Activated naive CD8-positive, alpha-beta T cell treated with anti-CD3 and anti-CD28 coated beads, Interleukin-2, amount 50 U/mL, for 16 hours (primary cell): ENCODE measurements around the gene CDKAL1.
"Not testable (repeated sequence)": the region's sequence is repeated elsewhere in the genome, so short reads cannot be mapped to it uniquely, and the experiment has no call there.

Experiments used
- DNase-seq: peaks from one replicate; pipeline ENCODE4 v3.0.0-alpha.2; 2020; ENCODE audit warnings: low read depth, low spot score

Gene CDKAL1

GRCh38 chr6:21241231-21242130 lies 707.2 kb downstream of the CDKAL1 start:
- no peak for DNase-seq

- DNase-seq, result no peak
Observed at GRCh38 chr6:21244897-21245470, 710.7 kb downstream of the CDKAL1 start.

- no peak for DNase-seq
Observed at GRCh38 chr6:21245488-21245887, 711.2 kb downstream of the CDKAL1 start.

- no peak for DNase-seq
Observed at GRCh38 chr6:21246075-21246474, 711.8 kb downstream of the CDKAL1 start.

GRCh38 chr6:21254460-21254859 lies 720.2 kb downstream of the CDKAL1 start:
- DNase-seq, result not testable (repeated sequence)

GRCh38 chr6:21256197-21256596 lies 721.9 kb downstream of the CDKAL1 start:
- no peak for DNase-seq

- DNase-seq, result no peak
Observed at GRCh38 chr6:21257125-21257524, 722.9 kb downstream of the CDKAL1 start.

GRCh38 chr6:21258665-21259064 lies 724.4 kb downstream of the CDKAL1 start:
- no peak for DNase-seq

- no peak for DNase-seq
Observed at GRCh38 chr6:21259660-21260059, 725.4 kb downstream of the CDKAL1 start.

- DNase-seq, result no peak
Observed at GRCh38 chr6:21262504-21262903, 728.2 kb downstream of the CDKAL1 start.

GRCh38 chr6:21263531-21264287 lies 729.5 kb downstream of the CDKAL1 start:
- DNase-seq, result no peak

- DNase-seq, result no peak
Observed at GRCh38 chr6:21264288-21265033, 730.2 kb downstream of the CDKAL1 start.

- DNase-seq, result no peak
Observed at GRCh38 chr6:21265034-21265729, 730.9 kb downstream of the CDKAL1 start.

GRCh38 chr6:21265730-21266044 lies 731.4 kb downstream of the CDKAL1 start:
- DNase-seq, result no peak

GRCh38 chr6:21270636-21271201 lies 736.5 kb downstream of the CDKAL1 start:
- DNase-seq, result no peak

- DNase-seq, result no peak
Observed at GRCh38 chr6:21271428-21272155, 737.3 kb downstream of the CDKAL1 start.

- no peak for DNase-seq
Observed at GRCh38 chr6:21273451-21273850, 739.2 kb downstream of the CDKAL1 start.

GRCh38 chr6:21274851-21275250 lies 740.6 kb downstream of the CDKAL1 start:
- DNase-seq, result no peak

- no peak for DNase-seq
Observed at GRCh38 chr6:21277601-21278374, 743.5 kb downstream of the CDKAL1 start.

- no peak for DNase-seq
Observed at GRCh38 chr6:21278375-21278745, 744.1 kb downstream of the CDKAL1 start.
